ENCODE data around the gene MXRA8. TPM values are rescaled to one million over a fixed set of nuclear protein-coding genes. Genes with fewer than 3 reads are reported as not detected.
A peak's percentile ranks its signal among the peaks of the same experiment; 100 is the strongest.

The MXRA8 gene
- total RNA-seq, 1 donor from 2014 or later = 0.75 TPM

DNA sequence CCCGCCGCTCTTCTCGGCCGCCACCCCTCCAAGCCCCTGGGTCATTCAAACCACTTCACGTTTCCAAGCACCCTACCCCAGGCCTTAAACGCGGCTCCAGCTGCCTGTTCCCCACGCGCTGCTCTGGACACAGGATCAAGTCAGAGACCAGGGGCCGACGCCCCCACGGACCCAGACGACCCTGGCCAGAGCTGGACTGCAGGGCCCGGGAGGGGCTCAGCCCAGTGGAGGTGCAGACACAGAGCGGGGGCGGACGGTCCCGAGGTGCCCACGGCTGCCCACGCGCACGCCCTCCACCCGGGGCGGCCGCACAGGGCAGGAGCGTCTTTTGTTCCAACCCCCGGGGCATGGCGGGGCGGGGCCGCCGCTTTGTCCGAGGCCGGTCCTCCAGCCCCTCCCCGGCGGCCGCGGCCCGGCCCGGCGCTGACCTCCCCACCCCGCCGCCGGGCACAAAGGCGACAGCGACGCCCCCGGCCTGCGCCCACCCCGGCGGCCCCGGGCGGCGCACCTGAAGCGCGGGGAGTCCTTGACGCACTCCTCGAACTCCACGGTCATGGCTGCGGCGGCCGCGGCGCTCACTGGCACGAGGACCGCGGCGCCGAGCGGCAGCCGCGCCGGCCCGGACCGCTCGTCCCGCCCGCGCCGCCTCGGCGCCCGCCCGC, 51.0 kb downstream of the MXRA8 start:
- Mint-ChIP-seq H3K36me3 (ENCODE audit: low read depth) (peaks cover 5% of the 10 kb centered on the region), H3K27ac (peak overlapping the region; percentile 87), H3K4me1 (peaks cover 18% of the 10 kb centered on the region), H3K4me3 (peak overlapping the region; percentile 88), H3K9me3 (no peaks in the 10 kb centered on the region), H3K27me3 (no peaks in the 10 kb centered on the region)
- intact Hi-C loops (cut with micrococcal nuclease) = loop anchor here (5.0 kb wide), 2 partner anchors 100 to 250 kb away; partner anchors contain the start of gene TNFRSF18
- no peak for DNase-seq

- Mint-ChIP-seq H3K4me1 (peaks cover 18% of the 10 kb centered on the region), H3K4me3 (peak overlapping the region; percentile 88), H3K36me3 (ENCODE audit: low read depth) (peaks cover 5% of the 10 kb centered on the region), H3K9me3 (no peaks in the 10 kb centered on the region), H3K27me3 (no peaks in the 10 kb centered on the region), H3K27ac (peak overlapping the region; percentile 87)
- intact Hi-C loops (cut with micrococcal nuclease) = loop anchor here (5.0 kb wide), 2 partner anchors 99 to 249 kb away; partner anchors contain the start of gene TNFRSF18
- DNase-seq = peak; percentile 71
Observed at GRCh38 chr1:1306661-1307260, 51.6 kb downstream of the MXRA8 start.

DNA sequence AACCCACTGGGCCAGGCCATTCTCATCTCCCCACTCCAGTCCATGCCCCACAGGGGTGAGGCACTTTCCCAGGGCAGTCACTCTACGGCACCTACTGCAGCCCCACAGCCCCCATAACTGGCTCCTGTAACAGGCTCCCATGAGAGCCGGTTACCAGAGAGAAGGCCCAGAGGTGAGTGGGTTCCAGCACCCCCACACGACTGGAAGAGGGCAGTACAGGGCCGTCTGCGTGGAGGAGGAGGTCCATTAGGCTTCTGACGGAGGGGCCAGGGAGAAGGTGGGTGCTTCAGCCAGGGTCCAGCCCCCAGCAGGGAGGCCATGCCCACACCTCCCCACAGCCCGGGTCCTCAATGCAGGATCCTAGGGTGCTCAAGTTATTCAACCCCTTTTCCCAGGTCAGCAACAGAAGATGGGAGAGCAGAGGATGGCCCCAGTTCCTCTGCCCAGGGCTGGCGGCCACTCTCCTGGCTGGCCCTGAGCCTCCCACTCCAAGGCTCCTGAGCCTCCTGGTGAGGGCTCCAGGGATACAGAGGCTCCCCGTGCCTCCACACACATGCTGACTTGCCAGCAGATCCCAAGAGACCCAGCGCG, 52.2 kb downstream of the MXRA8 start:
- intact Hi-C loops (cut with micrococcal nuclease) = loop anchor here (5.0 kb wide), 2 partner anchors 99 to 249 kb away; partner anchors contain the start of gene TNFRSF18
- DNase-seq = peak; percentile 74
- Mint-ChIP-seq H3K36me3 (ENCODE audit: low read depth) (peaks cover 5% of the 10 kb centered on the region), H3K9me3 (no peaks in the 10 kb centered on the region), H3K27ac (peak overlapping the region; percentile 87), H3K4me1 (peaks cover 18% of the 10 kb centered on the region), H3K27me3 (no peaks in the 10 kb centered on the region), H3K4me3 (peak overlapping the region; percentile 88)

- Mint-ChIP-seq H3K27me3 (no peaks in the 10 kb centered on the region), H3K9me3 (no peaks in the 10 kb centered on the region), H3K4me3 (peak overlapping the region; percentile 88), H3K36me3 (ENCODE audit: low read depth) (peaks cover 3% of the 10 kb centered on the region), H3K27ac (peak overlapping the region; percentile 87), H3K4me1 (peaks cover 18% of the 10 kb centered on the region)
- intact Hi-C loops (cut with micrococcal nuclease) = loop anchor here (5.0 kb wide), 2 partner anchors 98 to 248 kb away; partner anchors contain the start of gene TNFRSF18
- DNase-seq = peak; percentile 91
Observed at GRCh38 chr1:1305300-1306069, 52.9 kb downstream of the MXRA8 start.

DNA sequence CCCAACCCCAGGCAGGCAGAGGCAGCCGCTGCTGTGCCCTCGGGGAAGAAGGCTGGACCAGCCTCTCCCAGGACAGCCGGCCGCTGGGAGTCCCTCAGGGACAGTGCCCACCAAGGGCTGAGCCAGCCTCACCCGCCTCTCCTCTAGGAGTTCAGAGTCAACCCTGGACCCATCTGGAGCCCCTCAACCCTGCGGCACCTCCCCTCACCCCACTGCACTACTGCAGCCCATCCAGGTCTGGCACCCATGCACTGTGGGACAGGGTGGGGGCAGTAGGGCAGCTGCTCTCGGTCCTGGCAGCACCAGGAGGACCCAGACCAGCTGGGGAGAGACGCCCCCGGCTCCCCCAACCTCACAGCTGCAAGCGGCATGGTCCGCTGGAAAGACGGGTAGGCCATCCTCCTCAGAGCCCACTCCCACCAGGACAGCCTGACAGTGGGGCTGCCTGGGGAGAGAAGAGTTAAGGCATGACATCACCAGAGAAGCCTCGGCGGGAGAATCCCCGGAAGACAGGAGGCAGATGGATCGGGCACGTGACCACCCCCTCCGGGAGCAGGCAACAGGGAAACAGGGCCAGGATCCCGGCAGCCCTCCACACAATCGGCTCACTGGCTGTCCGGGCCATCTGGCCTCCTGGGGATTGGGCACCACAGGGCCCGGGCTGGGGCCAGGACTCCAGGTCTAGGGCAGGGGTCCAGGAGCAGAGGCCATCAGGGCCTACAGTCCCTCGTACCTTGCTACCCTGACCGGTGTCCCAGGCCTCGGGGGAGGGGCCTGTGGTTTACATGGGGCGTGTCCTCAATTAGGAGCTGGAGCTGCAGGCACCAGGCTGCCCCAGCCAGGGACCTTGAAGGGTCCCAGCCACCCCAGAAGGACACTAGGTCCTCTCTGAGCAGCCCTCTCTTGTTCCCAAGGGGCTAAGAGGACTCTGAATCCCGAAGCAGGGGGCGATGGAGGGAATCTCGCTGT, 53.7 kb downstream of the MXRA8 start:
- intact Hi-C loops (cut with micrococcal nuclease) = loop anchor here (5.0 kb wide), 2 partner anchors 97 to 247 kb away; partner anchors contain the start of gene TNFRSF18
- Mint-ChIP-seq H3K27me3 (no peaks in the 10 kb centered on the region), H3K4me1 (peaks cover 18% of the 10 kb centered on the region), H3K4me3 (peak overlapping the region; percentile 88), H3K27ac (no peak overlapping the region), H3K36me3 (ENCODE audit: low read depth) (peaks cover 3% of the 10 kb centered on the region), H3K9me3 (no peaks in the 10 kb centered on the region)
- DNase-seq = no peak

DNA sequence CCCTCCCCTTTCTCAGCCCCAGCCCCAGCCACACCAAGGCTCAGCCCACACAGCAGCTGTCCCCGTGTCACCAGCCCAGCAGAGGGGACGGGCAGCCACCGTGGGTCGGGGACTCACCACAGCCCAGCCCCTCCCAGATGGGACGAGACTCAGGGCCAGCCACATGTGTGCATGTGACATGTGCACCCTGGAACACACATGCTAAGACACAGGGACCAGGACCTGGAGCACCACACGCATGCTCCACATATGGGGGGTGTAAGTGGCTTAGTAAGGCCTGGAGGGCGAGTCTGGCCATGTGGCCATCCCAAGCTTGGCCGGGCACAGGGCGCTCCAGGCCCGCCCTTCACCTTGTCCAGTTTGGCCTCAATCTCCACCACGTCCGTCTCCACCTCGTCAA, 54.6 kb downstream of the MXRA8 start:
- H3K4me1 Mint-ChIP-seq = peaks cover 18% of the 10 kb centered on the region
- intact Hi-C loops (cut with micrococcal nuclease) = no loop called here
- H3K27ac Mint-ChIP-seq = no peak overlapping the region

GRCh38 chr1:1302951-1303509, 55.3 kb downstream of the MXRA8 start:
- H3K9me3 Mint-ChIP-seq = no peaks in the 10 kb centered on the region
- DNase-seq = no peak
- H3K27me3 Mint-ChIP-seq = no peaks in the 10 kb centered on the region
- intact Hi-C loops (cut with micrococcal nuclease) = no loop called here
- H3K4me1 Mint-ChIP-seq = peaks cover 18% of the 10 kb centered on the region
- no peak overlapping the region for H3K27ac Mint-ChIP-seq
- no peak overlapping the region for H3K4me3 Mint-ChIP-seq
- H3K36me3 Mint-ChIP-seq (ENCODE audit: low read depth) = no peaks in the 10 kb centered on the region

More for the DNA sequence above, 54.6 kb downstream of the MXRA8 start:
- Mint-ChIP-seq H3K36me3 (ENCODE audit: low read depth) (no peaks in the 10 kb centered on the region), H3K27me3 (no peaks in the 10 kb centered on the region), H3K4me3 (no peak overlapping the region), H3K9me3 (no peaks in the 10 kb centered on the region)
- no peak for DNase-seq

Other genes starting within 250 kb of the MXRA8 start
- 24.5 and 28.0 TPM in 2 replicates for gene C1orf159, start 242.5 kb downstream of the MXRA8 start, total RNA-seq
- not detected in 2 replicates for gene TTLL10, start 184.7 kb downstream of the MXRA8 start, total RNA-seq
- gene TNFRSF18, start 152.0 kb downstream of the MXRA8 start, total RNA-seq = 250 and 254 TPM in 2 replicates
- gene TNFRSF4, start 144.4 kb downstream of the MXRA8 start, total RNA-seq = 692 and 702 TPM in 2 replicates
- gene SDF4, start 126.6 kb downstream of the MXRA8 start, total RNA-seq = 175 and 194 TPM in 2 replicates
- gene B3GALT6, start 126.3 kb downstream of the MXRA8 start, total RNA-seq = 42.5 and 43.2 TPM in 2 replicates
- 1.3 and 2.8 TPM in 2 replicates for gene C1QTNF12, start 111.8 kb downstream of the MXRA8 start, total RNA-seq
- 86.9 and 87.3 TPM in 2 replicates for gene UBE2J2, start 84.7 kb downstream of the MXRA8 start, total RNA-seq
- 3.1 and 3.2 TPM in 2 replicates for gene SCNN1D, start 78.1 kb downstream of the MXRA8 start, total RNA-seq
- gene ACAP3, start 50.6 kb downstream of the MXRA8 start, total RNA-seq = 54.1 and 55.7 TPM in 2 replicates
- gene PUSL1, start 50.0 kb downstream of the MXRA8 start, total RNA-seq = 33.4 and 35.2 TPM in 2 replicates
- 145 TPM in 2 replicates for gene INTS11, start 33.9 kb downstream of the MXRA8 start, total RNA-seq
- 11.5 and 12.3 TPM in 2 replicates for gene CPTP, start 33.8 kb downstream of the MXRA8 start, total RNA-seq
- gene TAS1R3, start 27.3 kb downstream of the MXRA8 start, total RNA-seq = 0.28 and 0.38 TPM in 2 replicates
- 63.2 and 65.9 TPM in 2 replicates for gene DVL1, start 9.1 kb downstream of the MXRA8 start, total RNA-seq
- gene AURKAIP1, start 16.7 kb upstream of the MXRA8 start, total RNA-seq = 142 and 146 TPM in 2 replicates
- gene CCNL2, start 40.8 kb upstream of the MXRA8 start, total RNA-seq = 144 and 146 TPM in 2 replicates
- 187 and 194 TPM in 2 replicates for gene MRPL20, start 48.7 kb upstream of the MXRA8 start, total RNA-seq
- gene ANKRD65, start 62.7 kb upstream of the MXRA8 start, total RNA-seq = not detected in 2 replicates
- gene VWA1, start 77.1 kb upstream of the MXRA8 start, total RNA-seq = 4.9 and 5.2 TPM in 2 replicates
- gene ATAD3C, start 91.1 kb upstream of the MXRA8 start, total RNA-seq = 0.40 and 0.75 TPM in 2 replicates
- 98.0 and 98.5 TPM in 2 replicates for gene ATAD3B, start 113.2 kb upstream of the MXRA8 start, total RNA-seq
- gene ATAD3A, start 153.6 kb upstream of the MXRA8 start, total RNA-seq = 102 and 107 TPM in 2 replicates
- gene TMEM240, start 182.1 kb upstream of the MXRA8 start, total RNA-seq = 0.52 TPM in 1 of 2 replicates, not detected in the other
- 134 TPM in 2 replicates for gene SSU72, start 216.3 kb upstream of the MXRA8 start, total RNA-seq
- 14.3 and 15.9 TPM in 2 replicates for gene FNDC10, start 241.6 kb upstream of the MXRA8 start, total RNA-seq

All from activated CD4-positive, alpha-beta T cell treated with anti-CD3 and anti-CD28 coated beads, Interleukin-2, amount 10 ng/mL, durations not matched to agents 24 days and 14 days (primary cell).